Activated CD8-positive, alpha-beta memory T cell treated with anti-CD3 and anti-CD28 coated beads, Interleukin-2, amount 50 U/mL, for 48 hours (primary cell): Measurements from ENCODE around the gene CNDP2.
"Not testable (repeated sequence)": the region's sequence is repeated elsewhere in the genome, so short reads cannot be mapped to it uniquely, and the experiment has no call there.

Source experiments
- DNase-seq: peaks from one replicate; pipeline ENCODE4 v3.0.0-alpha.2; 2020

The CNDP2 gene

GRCh38 chr18:74473976-74474640 lies 22.1 kb upstream of the CNDP2 start:
- no peak for DNase-seq

- DNase-seq = no peak
Measured at GRCh38 chr18:74476140-74476539, 20.0 kb upstream of the CNDP2 start.

- no peak for DNase-seq
Measured at GRCh38 chr18:74477771-74478170, 18.4 kb upstream of the CNDP2 start.

GRCh38 chr18:74478316-74478715 lies 17.8 kb upstream of the CNDP2 start:
- DNase-seq = no peak

- no peak for DNase-seq
Measured at GRCh38 chr18:74478880-74479279, 17.3 kb upstream of the CNDP2 start.

- DNase-seq = peak; percentile 42
Measured at GRCh38 chr18:74479486-74480148, 16.5 kb upstream of the CNDP2 start.

- DNase-seq = no peak
Measured at GRCh38 chr18:74480149-74480651, 16.0 kb upstream of the CNDP2 start.

GRCh38 chr18:74482697-74483096 lies 13.5 kb upstream of the CNDP2 start:
- no peak for DNase-seq

GRCh38 chr18:74486119-74486849 lies 9.9 kb upstream of the CNDP2 start:
- no peak for DNase-seq

GRCh38 chr18:74488354-74488753 lies 7.8 kb upstream of the CNDP2 start:
- no peak for DNase-seq

GRCh38 chr18:74488864-74489263 lies 7.3 kb upstream of the CNDP2 start:
- DNase-seq = no peak

GRCh38 chr18:74489676-74490075 lies 6.5 kb upstream of the CNDP2 start:
- no peak for DNase-seq

GRCh38 chr18:74492259-74492658 lies 3.9 kb upstream of the CNDP2 start:
- DNase-seq = peak; percentile 45

GRCh38 chr18:74493689-74494088 lies 2.5 kb upstream of the CNDP2 start:
- peak; percentile 52 for DNase-seq

- DNase-seq = no peak
Measured at GRCh38 chr18:74494514-74494913, 1.6 kb upstream of the CNDP2 start.

GRCh38 chr18:74496508-74497323 lies 553 bp downstream of the CNDP2 start:
- peak; percentile 74 for DNase-seq

- DNase-seq = no peak
Measured at GRCh38 chr18:74497324-74497676, 1.1 kb downstream of the CNDP2 start.

- no peak for DNase-seq
Measured at GRCh38 chr18:74497778-74498177, 1.6 kb downstream of the CNDP2 start.

GRCh38 chr18:74498712-74499627 lies 2.8 kb downstream of the CNDP2 start:
- DNase-seq = peak; percentile 85

GRCh38 chr18:74499633-74500032 lies 3.5 kb downstream of the CNDP2 start:
- peak; percentile 64 for DNase-seq

- DNase-seq = no peak
Measured at GRCh38 chr18:74500372-74500771, 4.2 kb downstream of the CNDP2 start.

GRCh38 chr18:74500774-74501173 lies 4.6 kb downstream of the CNDP2 start:
- DNase-seq = not testable (repeated sequence)
